Pancreas (tissue), 10 donors: ENCODE results near the gene AIFM2. TPM values are rescaled to one million over a fixed set of nuclear protein-coding genes. Genes with fewer than 3 reads are reported as not detected.

ENCODE experiments used
- ATAC-seq, 4 donors: fragments of 200-7000 bp; cut with Tn5 transposase; one replicate each; pipeline versions ENCODE4 v1.8.0 to v1.9.1; 2020; ENCODE audit warnings: mild to moderate bottlenecking in 4 of 4, moderate library complexity in 4 of 4
- DNase-seq, 6 donors: peaks; one replicate each; pipeline ENCODE4 v3.0.0-alpha.2; 2020
- FAIRE-seq: peaks from 2 replicates; lab custom pipeline; 2012; peaks lifted over from hg19 to GRCh38; lab: Jason Lieb, UNC
- H3K27ac ChIP-seq, 4 donors: fragments of 200-600 bp; sonication (generic); 1 replicate in 3 of 4; 2 replicates in 1 of 4; pipeline versions ENCODE4 v1.5.0 to v1.8.0; 2020
- H3K27me3 ChIP-seq, 4 donors: fragments of 200-600 bp; one replicate each; pipeline ENCODE4 v1.8.0; 2021
- H3K36me3 ChIP-seq, 3 donors: fragments of 200-600 bp; sonication (generic) in 1 of 3; one replicate each; pipeline versions ENCODE4 v1.5.0 to v1.8.0; 2020 to 2021
- H3K4me1 ChIP-seq, 3 donors: fragments of 200-600 bp; one replicate each; pipeline ENCODE4 v1.8.0; 2021
- H3K4me3 ChIP-seq, 4 donors: fragments of 200-600 bp; sonication (generic) in 2 of 4; one replicate each; pipeline versions ENCODE4 v1.5.0 to v1.8.0; 2020 to 2021
- H3K9me3 ChIP-seq, 4 donors: fragments of 200-600 bp; one replicate each; pipeline ENCODE4 v1.8.0; 2021
- CTCF ChIP-seq, 4 donors: fragments of 200-600 bp; sonication (generic) in 3 of 4; IDR thresholded peaks; one replicate each; pipeline versions ENCODE4 v1.5.0 to v1.8.0; 2021; ENCODE audit warnings: antibody characterized with exemption in 4 of 4
- WGBS, 2 donors: extraction: QIAGEN DNeasy Blood & Tissue Kit; methylation state at CpG; one replicate each; pipeline ENCODE4 v1.1.7; 2013; 5-methylcytosine and 5-hydroxymethylcytosine counted together
- intact Hi-C, 3 donors: fragments of 100-400 bp; cut with DNase I; formaldehyde crosslinking; loops; one replicate each; pipeline versions ENCODE4 v1.11.1 to v1.14.2; 2022
- polyA plus RNA-seq, 2 donors: library from polyadenylated mRNA; stranded (reverse); fragments of 200-250 nt; gene quantifications; one replicate each; pipeline ENCODE4 v1.2.3, GENCODE V29; 2013
- total RNA-seq, 6 donors: library from RNA; stranded (reverse); fragmentation: NEBNext Ultra II Directional in 4 of 6; extraction: Animal tissue kit (Norgen Biotek cat#: 25700) in 4 of 6; gene quantifications; one replicate each; pipeline versions ENCODE4 v1.2.1 to v1.2.4, GENCODE V29; 2021 to 2023
- donor health status: healthy with polysubstance abuse.
- donor health status: DM: no; HTN: no; CAD: no; lungs with moderate emphysema.
- donor health status: DM: no; HTN: no; CAD: no.
- donor health status: control.
- donor health status: control.
- donor health status: Bipolar disorder and iron deficiency.
- donor health status: DM: yes; HTN: yes; CAD: no.
- donor health status: DM: no; HTN: no; CAD: no.
- donor health status: DM: no; HTN: no; CAD: no.
- donor health status: DM: yes; HTN: yes; CAD: no.

Gene AIFM2
- total and polyA plus RNA-seq, 8 donors = 2.0 to 5.0 (median 3.6) TPM

- Histone ChIP-seq H3K27ac (no peak overlapping the region), H3K36me3 (no peaks in the 10 kb centered on the region), H3K4me1 (peaks cover 0 to 3% (median 0%) of the 10 kb centered on the region in 3 donors), H3K27me3 (no peaks in the 10 kb centered on the region), H3K4me3 (no peak overlapping the region), H3K9me3 (no peaks in the 10 kb centered on the region)
- ATAC-seq = no peak
- 78 to 79% methylated on average over 3 of the region's 3 CpGs for WGBS, 2 donors
- intact Hi-C loops = no loop called here
- TF ChIP-seq CTCF (IDR thresholded peaks at IDR 0.05) = no peak
- FAIRE-seq = no peak
- no peak for DNase-seq
Measured at GRCh38 chr10:70135046-70135445, 2.4 kb upstream of the AIFM2 start.

DNA sequence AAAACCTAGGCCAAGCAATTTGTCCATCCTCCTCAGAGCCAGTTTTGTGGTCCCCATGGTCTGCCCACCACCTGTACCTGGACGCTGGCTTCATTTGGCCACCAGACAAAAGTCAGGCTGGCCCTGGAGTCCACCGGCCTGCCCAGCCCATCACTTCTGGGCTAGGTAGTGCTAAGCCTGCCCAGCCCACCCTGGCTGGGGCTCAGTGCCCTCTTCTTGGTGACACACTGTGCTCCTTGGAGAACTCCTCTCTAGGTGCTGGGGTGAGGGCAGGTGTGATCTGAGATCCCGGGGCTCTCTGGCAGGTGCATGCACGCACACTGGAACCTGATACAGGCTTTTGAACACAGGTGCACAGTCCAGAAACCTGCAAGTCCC lies 1.1 kb downstream of the AIFM2 start:
- ATAC-seq (peak in 1 of 4 donors; percentile 2), DNase-seq (no peak), FAIRE-seq (no peak)
- intact Hi-C loops = no loop called here
- TF ChIP-seq CTCF (IDR thresholded peaks at IDR 0.05) = no peak
- H3K27ac ChIP-seq = no peak overlapping the region
- no peaks in the 10 kb centered on the region for H3K9me3 ChIP-seq
- 84 to 94% methylated on average over 4 of the region's 4 CpGs for WGBS, 2 donors
- peak overlapping the region in 2 of 4 donors; percentile 58 to 66 for H3K4me3 ChIP-seq
- no peaks in the 10 kb centered on the region for H3K27me3 ChIP-seq
- no peaks in the 10 kb centered on the region for H3K36me3 ChIP-seq
- H3K4me1 ChIP-seq = peaks cover 0 to 3% (median 0%) of the 10 kb centered on the region in 3 donors

- intact Hi-C loops = no loop called here
- peak in 1 of 4 donors; percentile 8 for ATAC-seq
Measured at GRCh38 chr10:70130878-70131559, 1.6 kb downstream of the AIFM2 start.

DNA sequence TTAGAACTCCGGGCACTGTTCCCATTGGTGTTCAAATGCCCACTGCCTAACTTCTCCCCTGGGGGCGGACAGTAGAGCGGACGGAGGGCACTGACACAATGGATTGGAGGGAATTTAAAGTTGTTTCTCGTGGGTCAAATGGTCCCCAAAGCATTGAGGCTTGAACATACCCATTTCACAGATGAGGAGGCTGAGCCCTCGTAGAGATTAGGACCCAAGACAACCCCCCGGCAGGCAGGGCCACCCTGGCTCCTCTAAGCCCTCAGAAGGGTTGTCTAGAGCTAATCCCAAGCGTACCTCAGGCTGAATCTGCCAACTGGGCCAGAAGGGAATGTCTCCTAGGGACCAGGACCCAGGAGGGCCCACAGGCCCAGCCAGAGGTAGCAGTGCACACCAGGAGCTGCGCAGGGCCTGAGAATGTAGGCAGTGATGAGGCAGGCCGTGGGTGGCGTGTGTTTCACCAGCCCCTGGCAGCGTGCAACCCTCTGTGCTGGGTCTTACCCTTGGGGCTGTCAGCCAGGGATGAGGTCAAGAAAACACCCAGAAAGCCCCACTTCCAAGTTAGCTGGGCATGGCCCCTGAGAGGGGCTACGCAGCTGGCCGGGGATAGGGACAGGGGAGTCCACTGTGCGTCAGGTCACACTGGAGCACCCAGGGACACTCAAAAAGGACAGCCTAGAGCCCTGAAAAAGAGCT lies 5.8 kb downstream of the AIFM2 start:
- no peak overlapping the region for H3K27ac ChIP-seq
- H3K4me1 ChIP-seq = no peaks in the 10 kb centered on the region
- intact Hi-C loops = no loop called here
- ATAC-seq (no peak), DNase-seq (peak in 1 of 6 donors; percentile 35), FAIRE-seq (no peak)
- no peak for TF ChIP-seq CTCF (IDR thresholded peaks at IDR 0.05)
- H3K27me3 ChIP-seq = no peaks in the 10 kb centered on the region
- H3K9me3 ChIP-seq = no peaks in the 10 kb centered on the region
- WGBS, 2 donors = 91 to 92% methylated on average over 15 of the region's 15 CpGs
- peaks cover 0 to 4% (median 0%) of the 10 kb centered on the region in 3 donors for H3K36me3 ChIP-seq
- H3K4me3 ChIP-seq = no peak overlapping the region

More at GRCh38 chr10:70130878-70131559, 1.6 kb downstream of the AIFM2 start:
- H3K4me3 ChIP-seq = no peak overlapping the region
- H3K4me1 ChIP-seq = peaks cover 0 to 3% (median 0%) of the 10 kb centered on the region in 3 donors
- no peak for TF ChIP-seq CTCF (IDR thresholded peaks at IDR 0.05)
- DNase-seq (no peak), FAIRE-seq (no peak)
- WGBS, 2 donors = 81 to 85% methylated on average over 10 of the region's 10 CpGs
- H3K9me3 ChIP-seq = no peaks in the 10 kb centered on the region
- no peaks in the 10 kb centered on the region for H3K36me3 ChIP-seq
- H3K27me3 ChIP-seq = no peaks in the 10 kb centered on the region
- no peak overlapping the region for H3K27ac ChIP-seq
